Raji (cell line): Measurements from ENCODE around the gene AGRP.

Experiments
- POLR2A ChIP-seq: IDR thresholded peaks from 2 replicates; pipeline ENCODE4 v1.6.1; 2011; ENCODE audit warnings: low read depth, low read length, control low read depth; ENCODE audit not compliant: insufficient read depth

The AGRP gene

GRCh38 chr16:67480833-67481560 lies 2.4 kb downstream of the AGRP start, which contains the start of gene ATP6V0D1:
Gene ATP6V0D1 (minus strand): TSS chr16:67481157. CDS start chr16:67481086, 71 bp downstream.
- TF ChIP-seq POLR2A: peak; percentile 64

- no peak for TF ChIP-seq POLR2A
Measured at GRCh38 chr16:67477960-67478554, 5.3 kb downstream of the AGRP start.

GRCh38 chr16:67474551-67475455 lies 8.5 kb downstream of the AGRP start:
- TF ChIP-seq POLR2A: no peak

- TF ChIP-seq POLR2A: no peak
Measured at GRCh38 chr16:67471758-67472384, 11.5 kb downstream of the AGRP start.

GRCh38 chr16:67470359-67470758 lies 13.0 kb downstream of the AGRP start:
- no peak for TF ChIP-seq POLR2A

GRCh38 chr16:67468731-67469130 lies 14.6 kb downstream of the AGRP start:
- TF ChIP-seq POLR2A: no peak

- TF ChIP-seq POLR2A: no peak
Measured at GRCh38 chr16:67466581-67466980, 16.8 kb downstream of the AGRP start.

GRCh38 chr16:67464565-67464964 lies 18.8 kb downstream of the AGRP start:
- no peak for TF ChIP-seq POLR2A

- no peak for TF ChIP-seq POLR2A
Measured at GRCh38 chr16:67463691-67464090, 19.7 kb downstream of the AGRP start.

GRCh38 chr16:67463059-67463458 lies 20.3 kb downstream of the AGRP start:
- TF ChIP-seq POLR2A: no peak

GRCh38 chr16:67462279-67462655 lies 21.1 kb downstream of the AGRP start:
- TF ChIP-seq POLR2A: no peak

GRCh38 chr16:67461600-67462278 lies 21.6 kb downstream of the AGRP start:
- TF ChIP-seq POLR2A: no peak

GRCh38 chr16:67460961-67461360 lies 22.4 kb downstream of the AGRP start:
- TF ChIP-seq POLR2A: no peak

GRCh38 chr16:67460168-67460567 lies 23.2 kb downstream of the AGRP start:
- TF ChIP-seq POLR2A: no peak

- no peak for TF ChIP-seq POLR2A
Measured at GRCh38 chr16:67459861-67460150, 23.5 kb downstream of the AGRP start.

- no peak for TF ChIP-seq POLR2A
Measured at GRCh38 chr16:67459066-67459860, 24.1 kb downstream of the AGRP start.
